Skeletal muscle tissue (tissue), 4 donors: ENCODE measurements around the gene NOL12. TPM values are rescaled to one million over a fixed set of nuclear protein-coding genes. Genes with fewer than 3 reads are reported as not detected.

Experiments
- H3K27ac ChIP-seq: one replicate; pipeline ENCODE4 v1.7.0; 2013; ENCODE audit warnings: mild to moderate bottlenecking, low read depth, low read length, inconsistent platforms
- H3K27me3 ChIP-seq, 3 donors: one replicate each; pipeline ENCODE4 v1.7.0; 2013; ENCODE audit warnings: low read length in 3 of 3; ENCODE audit not compliant: control insufficient read depth in 3 of 3, insufficient read depth in 3 of 3
- H3K36me3 ChIP-seq, 3 donors: one replicate each; pipeline ENCODE4 v1.7.0; 2013; ENCODE audit warnings: low read length in 3 of 3; ENCODE audit not compliant: control insufficient read depth in 3 of 3, insufficient read depth in 3 of 3
- H3K4me1 ChIP-seq, 3 donors: one replicate each; pipeline ENCODE4 v1.7.0; 2013; ENCODE audit warnings: low read length in 3 of 3, mild to moderate bottlenecking in 3 of 3; ENCODE audit not compliant: control insufficient read depth in 3 of 3, insufficient read depth in 3 of 3
- H3K4me3 ChIP-seq, 3 donors: one replicate each; pipeline ENCODE4 v1.7.0; 2013; ENCODE audit warnings: low read length in 3 of 3
- H3K9ac ChIP-seq, 3 donors: one replicate each; pipeline ENCODE4 v1.7.0; 2013; ENCODE audit warnings: low read length in 3 of 3, mild to moderate bottlenecking in 3 of 3, moderate library complexity in 2 of 3, low read depth in 1 of 3
- H3K9me3 ChIP-seq, 3 donors: one replicate each; pipeline ENCODE4 v1.7.0; 2013; ENCODE audit warnings: low read length in 3 of 3; ENCODE audit not compliant: control insufficient read depth in 3 of 3
- total RNA-seq: library from RNA; depleted of rRNA; stranded (reverse); fragments of >200 nt; gene quantifications from one replicate; pipeline ENCODE4 v1.2.3, GENCODE V29; 2014
- donor health status: Osteomylitis.

The NOL12 gene
- total RNA-seq, 1 donor from 2014 or later: 7.8 TPM

DNA sequence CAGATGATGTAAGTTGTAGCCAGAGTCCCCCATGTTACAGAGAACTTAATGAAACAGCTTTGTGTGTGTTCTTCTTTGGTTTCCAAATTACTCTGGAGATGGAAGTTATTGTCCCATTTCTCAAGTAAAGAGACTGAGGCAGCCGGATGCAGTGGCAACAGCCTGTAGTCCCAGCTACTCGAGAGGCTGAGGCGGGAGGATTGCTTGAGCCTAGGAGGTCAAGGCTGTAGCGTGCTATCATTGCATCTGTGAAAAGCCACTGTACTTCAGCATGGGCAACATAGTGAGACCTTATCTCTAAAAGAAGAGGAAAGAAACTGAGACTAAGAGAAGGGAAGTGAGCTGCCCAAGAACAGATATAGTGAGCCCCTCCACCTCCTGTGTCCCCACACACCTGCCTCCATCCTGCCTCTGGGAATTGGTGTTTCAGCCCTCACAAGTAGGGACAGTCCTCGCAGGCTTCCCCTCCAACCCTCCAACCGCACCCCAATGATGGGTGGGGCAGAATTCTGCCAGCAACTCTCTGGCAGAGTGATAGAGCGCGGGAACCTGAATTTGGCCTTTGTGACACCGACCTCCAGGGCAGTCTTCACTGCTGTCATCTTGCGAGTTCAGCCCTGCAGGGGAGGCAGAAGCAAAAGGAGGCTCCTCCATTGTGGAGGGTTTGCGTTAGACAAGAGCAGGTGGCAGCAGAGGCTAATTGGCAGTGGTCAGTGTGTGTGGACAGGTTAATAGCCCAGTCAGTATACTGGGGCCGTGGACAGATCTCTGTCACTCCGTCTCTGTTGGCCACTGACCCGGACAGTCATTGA is 26.0 kb upstream of the NOL12 start:
- Histone ChIP-seq H3K27ac (peak overlapping the region; percentile 64), H3K4me1 (peaks cover 48 to 53% (median 51%) of the 10 kb centered on the region in 3 donors), H3K9me3 (no peaks in the 10 kb centered on the region), H3K36me3 (no peaks in the 10 kb centered on the region), H3K9ac (peak overlapping the region; percentile 23 to 88 (median 72)), H3K27me3 (no peaks in the 10 kb centered on the region), H3K4me3 (peak overlapping the region; percentile 49 to 83 (median 83))

- Histone ChIP-seq H3K4me1 (peaks cover 50 to 57% (median 55%) of the 10 kb centered on the region in 3 donors), H3K9ac (peak overlapping the region; percentile 16 to 88 (median 39)), H3K27ac (peak overlapping the region; percentile 64), H3K36me3 (peaks cover 0 to 4% (median 2%) of the 10 kb centered on the region in 3 donors), H3K9me3 (no peaks in the 10 kb centered on the region), H3K4me3 (peak overlapping the region; percentile 11 to 49 (median 45)), H3K27me3 (no peaks in the 10 kb centered on the region)
Measured at GRCh38 chr22:37660709-37661045, 25.5 kb upstream of the NOL12 start.

DNA sequence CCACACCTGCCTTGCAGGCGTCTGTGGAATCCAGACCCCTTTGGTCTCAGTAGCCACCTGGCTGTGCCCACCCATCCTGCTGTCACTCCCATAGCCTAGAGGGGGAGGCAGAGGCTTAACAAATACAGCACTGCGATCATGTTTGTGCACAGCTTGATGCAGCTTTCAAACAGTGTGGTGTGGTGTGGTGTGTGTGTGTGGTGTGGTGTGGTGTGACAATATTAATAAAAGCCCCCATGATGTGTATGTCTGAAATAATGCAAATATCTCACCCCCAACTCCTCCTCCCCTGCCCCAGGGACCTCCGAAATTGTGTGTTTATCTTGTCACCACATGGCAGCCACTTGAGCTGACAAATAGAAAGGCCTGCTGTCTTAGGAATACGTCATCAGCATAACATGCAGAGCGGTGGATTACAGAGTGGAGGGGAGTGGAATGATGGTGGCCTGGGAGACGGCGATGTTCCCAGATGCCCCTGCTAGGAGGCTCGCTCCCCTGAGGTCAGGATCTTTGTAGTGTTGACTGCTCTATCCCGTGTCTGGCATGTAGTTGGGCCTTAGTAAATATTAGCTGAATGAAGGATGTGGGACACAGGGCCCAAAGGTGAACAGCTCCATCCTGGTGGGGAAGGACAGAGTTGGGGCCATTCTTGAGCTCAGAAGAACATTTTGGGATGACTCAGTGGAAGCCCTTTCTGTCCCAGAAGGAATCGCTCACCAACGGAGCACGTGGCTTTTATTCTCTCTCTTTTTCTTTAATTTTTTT is 24.8 kb upstream of the NOL12 start:
- Histone ChIP-seq H3K27me3 (no peaks in the 10 kb centered on the region), H3K4me3 (peak overlapping the region; percentile 45 to 58 (median 48)), H3K27ac (peak overlapping the region; percentile 64), H3K9ac (peak overlapping the region; percentile 39 to 88 (median 65)), H3K36me3 (peaks cover 0 to 8% (median 6%) of the 10 kb centered on the region in 3 donors), H3K9me3 (no peaks in the 10 kb centered on the region), H3K4me1 (peaks cover 50 to 57% (median 54%) of the 10 kb centered on the region in 3 donors)

DNA sequence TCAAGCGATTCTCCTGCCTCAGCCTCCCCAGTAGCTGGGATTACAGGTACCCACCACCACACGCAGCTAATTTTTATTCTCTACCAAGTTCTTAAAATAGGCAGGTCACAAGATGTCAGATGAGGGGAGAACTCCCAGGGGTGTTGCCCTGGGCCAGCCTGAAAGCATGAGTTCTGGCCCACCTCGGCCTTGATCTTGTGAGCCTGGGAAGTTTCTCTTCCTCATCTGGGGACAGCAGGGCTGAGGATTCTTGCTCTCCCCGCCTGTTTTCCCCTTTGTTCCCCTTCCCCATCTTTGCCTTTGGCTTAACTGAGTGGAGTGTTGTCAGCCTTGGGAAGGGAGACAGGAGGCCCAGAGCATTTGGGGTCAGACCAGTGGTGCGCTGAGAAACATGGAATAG is 24.1 kb upstream of the NOL12 start:
- Histone ChIP-seq H3K27ac (peak overlapping the region; percentile 50), H3K27me3 (no peaks in the 10 kb centered on the region), H3K4me3 (no peak overlapping the region), H3K4me1 (peaks cover 50 to 57% (median 53%) of the 10 kb centered on the region in 3 donors), H3K9me3 (no peaks in the 10 kb centered on the region), H3K9ac (peak overlapping the region in 2 of 3 donors; percentile 5 to 25), H3K36me3 (peaks cover 0 to 13% (median 6%) of the 10 kb centered on the region in 3 donors)

DNA sequence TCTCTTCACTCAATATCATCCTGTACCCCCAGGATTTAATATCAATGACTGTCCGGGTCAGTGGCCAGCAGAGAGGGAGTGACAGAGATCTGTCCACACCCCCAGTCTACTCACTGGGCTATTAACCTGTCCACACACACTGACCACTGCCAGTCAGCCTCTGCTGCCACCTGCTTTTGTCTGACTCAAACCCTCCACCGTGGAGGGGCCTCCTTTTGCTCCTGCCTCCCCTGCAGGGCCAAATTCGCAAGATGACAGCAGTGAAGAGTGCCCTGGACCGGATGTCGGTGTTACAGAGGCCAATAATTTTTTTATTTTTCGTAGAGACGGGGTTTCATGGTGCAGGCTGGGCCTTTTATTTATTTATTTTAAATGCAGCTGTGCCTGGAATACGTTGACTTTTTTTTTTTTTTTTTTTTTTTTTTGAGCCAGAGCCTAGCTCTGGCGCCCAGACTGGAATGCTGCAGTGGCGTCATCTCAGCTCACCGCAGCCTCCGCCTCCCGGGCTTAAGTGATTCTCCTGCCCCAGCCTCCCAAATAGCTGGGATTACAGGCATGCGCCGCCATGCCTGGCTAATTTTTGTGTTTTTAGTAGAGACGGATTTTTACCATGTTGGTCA is 22.5 kb upstream of the NOL12 start:
- Histone ChIP-seq H3K9me3 (no peaks in the 10 kb centered on the region), H3K9ac (no peak overlapping the region), H3K36me3 (peaks cover 0 to 13% (median 6%) of the 10 kb centered on the region in 3 donors), H3K4me3 (no peak overlapping the region), H3K4me1 (peaks cover 45 to 50% (median 49%) of the 10 kb centered on the region in 3 donors), H3K27me3 (no peaks in the 10 kb centered on the region), H3K27ac (peak overlapping the region; percentile 44)

DNA sequence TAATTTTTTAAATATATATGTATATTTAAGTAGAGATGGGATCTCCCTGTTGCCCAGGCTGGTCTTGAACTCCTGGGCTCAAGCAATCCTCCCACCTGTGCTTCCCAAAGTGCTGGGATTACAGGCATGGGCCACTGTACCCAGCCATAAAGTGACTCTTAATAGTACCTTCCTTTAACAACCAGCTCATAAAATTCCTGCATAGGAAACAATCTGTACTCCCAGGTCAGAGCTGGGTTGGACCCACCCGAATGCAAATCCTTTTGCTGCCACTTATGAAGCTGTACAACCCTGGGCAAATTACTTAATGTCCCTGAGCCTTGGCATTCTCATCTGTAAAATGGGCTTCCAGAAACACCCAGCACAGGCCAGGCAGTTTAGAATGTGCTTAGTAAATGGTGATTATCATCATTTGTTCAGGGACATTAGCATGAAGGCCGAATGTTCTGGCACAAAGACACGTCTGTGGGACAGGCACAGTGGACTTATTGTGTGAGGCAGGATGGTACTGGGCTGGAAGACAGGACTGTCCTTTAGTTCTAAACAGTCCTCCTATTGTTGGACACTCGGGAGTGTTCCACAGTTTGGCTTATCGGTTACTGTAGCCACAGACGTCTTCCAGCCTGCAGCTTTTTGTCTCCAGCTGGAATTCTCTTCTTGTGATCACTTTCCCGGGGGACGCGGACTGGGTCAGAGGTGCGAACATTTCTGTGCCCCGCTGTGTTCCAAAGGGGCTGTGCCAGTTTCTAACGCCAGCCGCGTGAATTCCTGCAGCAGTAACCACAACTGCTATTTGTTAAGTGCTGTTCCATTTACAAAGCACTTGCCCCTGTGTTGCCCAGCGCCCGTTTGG is 21.7 kb upstream of the NOL12 start:
- no peak overlapping the region for H3K4me3 ChIP-seq
- peaks cover 0 to 13% (median 6%) of the 10 kb centered on the region in 3 donors for H3K36me3 ChIP-seq
- H3K4me1 ChIP-seq: peaks cover 41 to 46% (median 45%) of the 10 kb centered on the region in 3 donors
- H3K9ac ChIP-seq: peak overlapping the region in 2 of 3 donors; percentile 41 to 54
- no peaks in the 10 kb centered on the region for H3K27me3 ChIP-seq
- no peak overlapping the region for H3K27ac ChIP-seq
- H3K9me3 ChIP-seq: no peaks in the 10 kb centered on the region

- Histone ChIP-seq H3K9ac (no peak overlapping the region), H3K4me1 (peaks cover 31 to 36% (median 35%) of the 10 kb centered on the region in 3 donors), H3K4me3 (no peak overlapping the region), H3K36me3 (peaks cover 0 to 13% (median 6%) of the 10 kb centered on the region in 3 donors), H3K9me3 (no peaks in the 10 kb centered on the region), H3K27me3 (no peaks in the 10 kb centered on the region), H3K27ac (no peak overlapping the region)
Measured at GRCh38 chr22:37665487-37665886, 20.7 kb upstream of the NOL12 start.

DNA sequence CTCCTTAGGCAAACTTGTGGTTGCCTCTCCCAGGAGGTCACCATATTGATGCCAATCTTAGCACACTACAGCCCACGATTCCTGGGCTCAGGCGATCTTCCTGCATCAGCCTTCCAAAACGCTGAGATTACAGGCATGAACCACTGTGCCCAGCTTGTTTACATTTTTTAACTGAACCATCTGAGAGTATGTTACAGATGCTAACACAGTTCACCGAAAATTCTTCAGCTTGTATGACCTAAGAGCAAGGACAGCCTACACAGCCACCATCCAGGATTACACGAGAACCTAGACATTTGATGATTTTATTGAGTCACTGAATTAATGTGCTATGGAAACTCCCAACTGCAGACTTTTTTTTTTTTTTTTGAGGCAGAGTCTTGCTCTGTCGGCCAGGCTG is 16.6 kb upstream of the NOL12 start:
- H3K27ac ChIP-seq: no peak overlapping the region
- H3K9me3 ChIP-seq: no peaks in the 10 kb centered on the region
- H3K27me3 ChIP-seq: no peaks in the 10 kb centered on the region
- no peak overlapping the region for H3K4me3 ChIP-seq
- peaks cover 14 to 26% (median 22%) of the 10 kb centered on the region in 3 donors for H3K4me1 ChIP-seq
- H3K9ac ChIP-seq: no peak overlapping the region
- H3K36me3 ChIP-seq: peaks cover 0 to 13% (median 6%) of the 10 kb centered on the region in 3 donors

DNA sequence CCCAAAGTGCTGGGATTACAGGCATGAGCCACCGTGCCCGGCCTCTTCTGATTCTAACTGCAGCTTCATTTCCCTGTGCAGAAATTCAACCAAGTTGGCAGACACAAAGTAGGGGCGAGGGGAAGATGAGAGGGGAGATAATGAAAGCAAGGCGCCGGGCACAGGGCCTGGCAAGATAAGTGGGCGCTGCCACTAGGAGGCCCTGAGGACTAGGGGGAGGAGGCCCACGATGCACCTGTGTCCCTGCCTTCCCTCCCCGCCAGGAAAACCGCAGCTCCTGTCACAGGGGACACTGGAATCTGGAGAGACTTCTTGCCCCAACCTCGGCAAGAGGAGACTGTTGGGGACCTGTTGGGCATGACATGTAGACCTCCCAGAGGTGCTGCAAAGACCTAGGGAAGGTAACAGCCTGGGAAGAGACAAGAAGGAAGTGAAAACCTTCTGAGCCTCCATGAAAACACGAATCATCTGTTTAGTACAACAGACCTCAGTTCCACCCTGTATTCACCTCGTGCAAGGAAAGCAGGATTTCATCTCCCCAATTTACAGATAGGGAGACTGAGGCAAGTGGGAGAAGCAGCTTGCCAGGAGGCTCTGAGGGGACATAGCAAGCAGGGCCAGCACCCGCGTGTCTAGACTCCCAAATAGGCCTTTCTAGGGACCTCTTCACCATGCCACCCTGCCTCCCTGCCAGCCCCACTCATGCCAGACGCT is 13.8 kb upstream of the NOL12 start:
- Histone ChIP-seq H3K4me1 (peaks cover 20 to 32% (median 28%) of the 10 kb centered on the region in 3 donors), H3K9ac (no peak overlapping the region), H3K36me3 (no peaks in the 10 kb centered on the region), H3K9me3 (no peaks in the 10 kb centered on the region), H3K27ac (no peak overlapping the region), H3K27me3 (no peaks in the 10 kb centered on the region), H3K4me3 (no peak overlapping the region)
